GM10266 (cell line): Measurements from ENCODE around the gene NOVA2.

Source experiments
- DNase-seq: peaks from one replicate; pipeline ENCODE4 v3.0.0; 2012; ENCODE audit errors: extremely low spot score
- TF ChIP-seq, protein P1 (sequence below): IDR thresholded peaks from 2 replicates; pipeline ENCODE4 v1.5.1; 2012; ENCODE audit warnings: mild to moderate bottlenecking, low read depth; ENCODE audit not compliant: control insufficient read depth, insufficient read depth; ENCODE audit errors: missing control alignments

NOVA2 gene

DNA sequence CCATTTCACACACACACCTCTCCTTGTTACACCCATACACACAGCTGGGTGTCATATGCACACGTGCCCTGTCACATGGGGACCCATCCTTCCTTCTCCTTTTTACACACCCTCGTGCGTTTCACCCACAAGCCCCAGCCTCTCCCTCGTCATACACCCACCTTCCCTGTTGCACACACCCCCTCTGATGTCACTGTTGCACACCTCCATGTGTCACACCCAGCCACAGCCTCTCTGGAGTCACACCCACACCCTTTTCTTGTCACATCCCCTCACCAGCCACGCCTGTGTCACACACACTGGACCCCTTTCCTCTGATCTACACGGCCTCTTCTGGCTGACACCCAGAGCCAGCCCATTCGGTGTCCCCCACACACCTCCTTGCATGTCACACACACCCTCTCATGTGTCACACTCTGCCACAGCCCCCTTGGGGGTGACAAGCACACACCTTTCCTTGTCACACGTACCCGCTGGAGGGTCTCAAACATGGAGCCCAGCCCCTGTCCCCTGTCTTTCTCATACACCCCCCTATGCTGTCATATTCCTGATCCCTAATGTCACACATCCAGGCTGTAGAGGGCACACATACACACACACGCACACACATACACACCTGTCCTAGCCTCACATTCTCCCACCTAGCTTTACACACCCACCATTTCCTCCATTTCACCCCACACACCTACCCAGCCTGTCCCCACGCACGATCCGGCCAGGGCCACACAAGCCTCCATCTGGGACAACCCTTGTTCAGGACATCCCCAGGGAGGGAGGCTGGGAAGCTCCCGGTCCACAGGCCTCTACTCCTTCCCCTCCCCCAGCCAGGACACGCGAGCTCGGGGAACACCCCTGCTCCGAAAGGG, 1.4 kb downstream of the NOVA2 start:
- no peak for DNase-seq
- TF ChIP-seq, protein P1, sequence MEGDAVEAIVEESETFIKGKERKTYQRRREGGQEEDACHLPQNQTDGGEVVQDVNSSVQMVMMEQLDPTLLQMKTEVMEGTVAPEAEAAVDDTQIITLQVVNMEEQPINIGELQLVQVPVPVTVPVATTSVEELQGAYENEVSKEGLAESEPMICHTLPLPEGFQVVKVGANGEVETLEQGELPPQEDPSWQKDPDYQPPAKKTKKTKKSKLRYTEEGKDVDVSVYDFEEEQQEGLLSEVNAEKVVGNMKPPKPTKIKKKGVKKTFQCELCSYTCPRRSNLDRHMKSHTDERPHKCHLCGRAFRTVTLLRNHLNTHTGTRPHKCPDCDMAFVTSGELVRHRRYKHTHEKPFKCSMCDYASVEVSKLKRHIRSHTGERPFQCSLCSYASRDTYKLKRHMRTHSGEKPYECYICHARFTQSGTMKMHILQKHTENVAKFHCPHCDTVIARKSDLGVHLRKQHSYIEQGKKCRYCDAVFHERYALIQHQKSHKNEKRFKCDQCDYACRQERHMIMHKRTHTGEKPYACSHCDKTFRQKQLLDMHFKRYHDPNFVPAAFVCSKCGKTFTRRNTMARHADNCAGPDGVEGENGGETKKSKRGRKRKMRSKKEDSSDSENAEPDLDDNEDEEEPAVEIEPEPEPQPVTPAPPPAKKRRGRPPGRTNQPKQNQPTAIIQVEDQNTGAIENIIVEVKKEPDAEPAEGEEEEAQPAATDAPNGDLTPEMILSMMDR, result no peak

DNA sequence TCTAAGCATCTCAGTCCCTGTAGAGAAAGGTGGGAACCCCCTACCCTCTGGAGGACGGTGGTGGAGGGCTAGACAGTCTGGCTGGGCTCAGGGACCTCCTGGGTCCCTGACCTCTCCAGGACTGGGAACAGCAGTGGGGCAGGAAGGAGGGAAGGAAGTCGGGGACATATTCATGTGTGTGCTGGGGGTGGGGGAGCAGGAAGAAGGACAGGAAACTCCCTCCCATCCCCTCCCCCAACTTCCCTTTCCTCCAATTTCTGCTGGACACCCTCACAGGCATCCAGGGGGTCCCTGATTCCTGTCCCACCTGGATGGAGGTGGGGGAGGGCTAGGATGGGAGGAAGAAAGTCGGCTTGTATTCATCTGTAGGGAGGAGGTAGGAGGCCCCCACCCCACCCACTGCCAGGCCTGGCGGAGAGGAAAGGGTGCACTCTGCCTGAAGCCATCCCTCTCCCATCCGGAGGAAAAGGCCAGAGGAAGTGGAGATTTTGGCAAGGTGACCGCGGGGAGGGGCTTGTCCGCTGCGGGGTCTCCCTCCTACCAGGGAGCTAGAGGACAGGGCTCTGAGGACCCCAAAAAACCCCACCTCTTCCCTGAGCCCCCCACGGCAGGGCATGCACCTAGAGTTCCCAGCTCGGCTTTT, 2.3 kb downstream of the NOVA2 start:
- no peak for DNase-seq
- TF ChIP-seq, protein P1, result no peak

DNA sequence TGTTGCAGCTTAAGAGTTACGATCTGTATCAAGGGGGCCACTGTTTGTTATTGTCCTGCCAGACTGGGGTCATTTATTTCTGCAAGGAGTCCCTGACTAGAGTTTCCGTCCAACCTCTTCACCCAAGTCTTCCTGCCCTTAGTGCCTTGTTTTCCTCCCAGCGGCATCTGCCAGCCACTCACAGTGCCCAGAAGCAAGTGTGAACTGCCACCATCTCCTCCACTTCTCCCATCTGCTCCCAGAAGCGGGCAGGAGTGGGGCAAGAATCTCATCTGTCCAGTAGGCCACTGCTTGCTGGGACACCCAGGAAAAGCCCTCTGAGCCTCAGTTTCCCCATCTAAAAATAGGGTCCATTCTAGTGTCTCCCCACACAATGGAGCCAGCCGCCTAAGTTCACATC, 4.0 kb downstream of the NOVA2 start:
- TF ChIP-seq, protein P1, result no peak
- no peak for DNase-seq

DNA sequence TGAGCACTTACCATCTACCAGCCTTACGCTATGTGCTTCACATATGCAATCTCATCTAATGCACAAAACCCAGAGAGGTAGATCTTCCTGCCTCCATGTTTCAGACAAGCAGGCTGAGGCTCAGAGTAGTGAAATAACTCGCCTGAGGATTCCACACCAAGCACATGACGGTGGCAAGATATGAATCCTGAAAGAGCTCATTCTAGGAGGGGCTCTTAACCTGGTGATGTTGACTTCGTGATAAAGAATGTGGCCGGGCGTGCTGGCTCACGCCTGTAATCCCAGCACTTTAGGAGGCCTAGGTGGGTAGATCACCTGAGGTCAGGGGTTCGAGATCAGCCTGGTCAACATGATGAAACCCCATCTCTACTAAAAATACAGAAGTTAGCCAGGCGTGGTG, 5.0 kb downstream of the NOVA2 start:
- no peak for DNase-seq

DNA sequence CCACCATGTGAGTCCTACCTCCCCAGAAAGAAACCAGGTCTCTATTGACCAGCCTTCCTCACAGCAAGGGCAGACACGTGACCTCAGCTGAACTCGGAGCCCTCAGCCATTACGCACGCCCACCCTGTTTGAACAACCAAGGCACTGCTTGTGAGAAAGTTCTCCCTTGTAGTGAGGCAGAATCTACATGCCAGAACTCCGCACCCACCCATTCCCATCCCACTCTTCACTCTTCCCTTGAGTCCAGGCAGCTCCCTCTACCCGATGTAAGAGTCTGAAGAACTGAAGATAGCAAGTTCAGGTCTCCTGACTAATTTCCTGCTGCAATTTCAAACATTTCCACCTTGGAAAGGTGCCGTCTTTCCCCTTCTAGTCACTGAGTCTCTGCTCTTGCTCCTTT, 6.4 kb downstream of the NOVA2 start:
- no peak for DNase-seq
- TF ChIP-seq, protein P1, result no peak

More for the DNA sequence above, 5.0 kb downstream of the NOVA2 start:
- TF ChIP-seq, protein P1, result no peak

DNA sequence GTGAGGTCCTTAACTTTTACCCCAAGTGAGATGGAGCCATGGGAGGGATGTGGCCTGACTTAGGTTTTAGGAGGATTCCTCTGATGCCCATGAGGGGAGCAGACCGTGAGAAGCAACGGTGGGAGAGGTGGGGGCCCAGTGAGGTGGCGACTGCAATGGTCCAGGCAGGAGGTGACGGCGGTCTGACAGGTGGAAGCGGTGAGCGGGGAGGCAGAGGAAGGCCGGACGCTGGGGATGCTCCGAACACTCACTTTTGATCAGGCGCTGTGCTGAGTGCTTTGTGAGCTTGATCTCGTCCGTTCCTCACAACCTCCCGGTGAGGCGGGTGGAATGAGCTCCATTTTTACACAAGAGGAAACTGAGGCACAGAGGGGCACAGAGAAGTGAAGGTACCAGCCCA, 11.6 kb downstream of the NOVA2 start:
- TF ChIP-seq, protein P1, result no peak
- DNase-seq, result no peak

DNA sequence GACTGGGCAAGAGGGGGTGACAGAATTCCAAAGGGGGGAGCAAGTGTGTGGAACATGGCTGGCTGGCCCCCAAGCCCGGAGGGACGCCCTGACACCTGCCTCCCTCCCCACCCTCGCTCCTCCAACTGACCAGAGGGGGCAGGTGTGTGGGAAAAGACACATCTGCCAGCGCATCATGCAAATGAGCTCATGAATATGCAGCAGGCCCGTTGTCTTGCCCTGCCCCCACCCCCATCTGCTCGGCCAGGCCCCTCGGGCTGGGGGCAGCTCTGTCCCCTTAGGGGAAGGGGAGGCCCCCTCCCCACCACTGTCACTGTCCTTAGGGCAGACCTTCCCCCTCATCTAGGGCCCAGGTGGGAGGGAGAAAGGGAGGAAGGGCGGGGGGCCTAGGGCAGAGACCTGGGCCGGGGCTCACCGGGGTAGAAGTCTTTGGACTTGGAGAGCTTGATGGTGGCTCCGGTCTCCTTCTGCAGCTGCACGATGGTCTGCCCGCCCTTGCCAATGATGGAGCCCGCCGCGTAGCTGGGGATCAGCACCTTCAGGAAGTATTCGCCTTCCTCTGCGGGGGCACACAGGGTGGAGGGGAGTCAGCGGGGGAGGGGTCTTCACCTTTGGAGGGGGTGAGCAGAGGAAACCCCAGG, 12.9 kb downstream of the NOVA2 start:
- TF ChIP-seq, protein P1, result no peak
- DNase-seq, result no peak
